IPS-11a (cell line): Measurements from ENCODE around the gene NFE2L2.
A peak's percentile ranks its signal among the peaks of the same experiment; 100 is the strongest.
"Not testable (repeated sequence)": the region's sequence is repeated elsewhere in the genome, so short reads cannot be mapped to it uniquely, and the experiment has no call there.

Experiments
- H3K4me3 ChIP-seq: one replicate; pipeline ENCODE4 v1.5.1; 2013; ENCODE audit warnings: low read depth, low read length, control low read depth

Gene NFE2L2

GRCh38 chr2:177239932-177240630, 24.4 kb downstream of the NFE2L2 start:
- no peak overlapping the region for H3K4me3 ChIP-seq

- no peak overlapping the region for H3K4me3 ChIP-seq
These were observed 25.5 kb downstream of the NFE2L2 start for GRCh38 chr2:177239053-177239452.

DNA sequence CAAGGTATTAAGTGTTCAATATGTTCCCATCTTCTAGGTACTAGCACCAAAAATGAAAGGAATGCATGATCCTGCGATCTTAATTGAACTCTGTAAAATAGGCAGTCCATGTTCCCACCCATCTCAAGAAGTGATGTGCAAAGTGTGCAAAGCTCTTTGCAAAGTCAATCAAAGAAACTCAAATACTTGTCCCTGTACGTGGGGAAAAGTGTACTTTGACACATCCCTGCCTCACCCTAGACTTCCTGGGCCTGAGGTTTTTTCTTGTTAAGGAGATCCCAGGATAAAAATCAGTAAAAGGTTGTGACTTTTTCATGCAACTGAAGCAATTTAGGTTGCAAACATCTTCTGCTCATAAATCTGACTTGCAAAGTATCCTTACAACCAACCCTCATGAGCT, 26.6 kb downstream of the NFE2L2 start:
- H3K4me3 ChIP-seq = no peak overlapping the region

GRCh38 chr2:177235855-177236437, 28.6 kb downstream of the NFE2L2 start:
- H3K4me3 ChIP-seq = no peak overlapping the region

- no peak overlapping the region for H3K4me3 ChIP-seq
These were observed 30.3 kb downstream of the NFE2L2 start for GRCh38 chr2:177234267-177234666.

DNA sequence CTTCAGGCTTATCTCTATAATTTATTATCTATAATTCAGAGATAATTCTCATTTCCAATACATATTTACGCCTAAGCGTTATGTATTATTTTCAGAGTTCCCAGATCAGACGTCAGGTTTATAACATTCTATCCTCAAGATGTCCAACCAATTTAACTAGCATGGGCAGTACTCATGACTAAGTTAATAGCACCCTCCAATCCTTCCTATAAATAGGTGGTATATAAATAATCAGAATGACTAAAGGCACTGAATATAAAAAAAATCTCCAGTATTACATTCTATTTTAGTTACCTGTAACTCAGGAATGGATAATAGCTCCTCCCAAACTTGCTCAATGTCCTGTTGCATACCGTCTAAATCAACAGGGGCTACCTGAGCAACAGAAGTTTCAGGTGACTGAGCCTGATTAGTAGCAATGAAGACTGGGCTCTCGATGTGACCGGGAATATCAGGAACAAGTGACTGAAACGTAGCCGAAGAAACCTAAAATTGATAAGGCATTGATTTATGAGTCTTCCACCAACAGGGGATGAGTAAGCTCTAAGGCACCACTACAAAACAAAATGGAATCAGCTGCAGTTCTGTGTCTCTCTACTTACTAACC, 32.3 kb downstream of the NFE2L2 start:
- H3K4me3 ChIP-seq = no peak overlapping the region

DNA sequence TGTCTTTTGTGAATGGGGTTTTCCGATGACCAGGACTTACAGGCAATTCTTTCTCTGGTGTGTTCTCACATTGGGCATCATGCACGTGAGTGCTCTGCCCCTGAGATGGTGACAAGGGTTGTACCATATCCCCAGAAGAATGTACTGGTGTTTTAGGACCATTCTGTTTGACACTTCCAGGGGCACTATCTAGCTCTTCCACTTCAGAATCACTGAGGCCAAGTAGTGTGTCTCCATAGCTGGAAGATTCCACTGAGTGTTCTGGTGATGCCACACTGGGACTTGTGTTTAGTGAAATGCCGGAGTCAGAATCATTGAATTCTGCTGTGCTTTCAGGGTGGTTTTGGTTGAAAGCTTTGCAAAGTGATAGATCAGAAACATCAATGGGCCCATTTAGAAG, 33.3 kb downstream of the NFE2L2 start:
- no peak overlapping the region for H3K4me3 ChIP-seq

DNA sequence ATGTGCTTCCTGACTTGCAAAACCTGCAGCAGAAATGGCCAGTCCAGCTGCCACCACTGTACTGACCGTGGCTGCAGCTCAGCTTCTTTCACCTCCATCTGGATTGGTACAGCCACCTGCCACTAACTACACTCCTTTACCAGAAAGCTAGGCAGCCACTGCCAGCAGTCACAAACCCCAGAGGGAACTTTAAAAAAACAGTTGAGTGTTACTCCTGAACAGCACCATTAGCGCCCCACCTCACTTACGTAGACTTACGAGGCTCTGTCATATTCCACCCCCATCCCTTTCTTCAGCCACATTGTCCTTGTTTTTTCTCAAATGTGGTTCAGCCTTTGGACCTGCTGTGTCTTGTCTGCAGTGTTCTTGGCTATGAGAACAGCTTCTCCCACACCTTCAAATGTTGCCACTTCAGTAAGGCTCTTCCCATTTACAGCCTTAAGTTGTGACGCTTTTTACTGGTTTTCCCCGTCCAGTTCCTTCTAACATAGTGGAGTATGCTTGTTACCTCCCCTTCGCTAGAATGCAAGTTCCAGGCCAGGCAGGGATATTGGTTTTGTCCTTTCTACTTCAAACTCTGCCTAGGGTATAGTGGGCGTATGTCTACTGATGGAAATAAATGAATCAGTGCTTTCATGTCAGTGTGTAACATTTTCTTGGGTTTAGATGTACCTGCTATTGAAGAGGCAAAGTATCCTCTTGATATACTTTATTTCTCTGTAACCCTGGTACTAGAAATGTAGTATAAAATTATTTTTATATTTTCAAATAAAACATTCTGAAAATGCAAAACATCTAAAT, 34.9 kb downstream of the NFE2L2 start:
- no peak overlapping the region for H3K4me3 ChIP-seq

DNA sequence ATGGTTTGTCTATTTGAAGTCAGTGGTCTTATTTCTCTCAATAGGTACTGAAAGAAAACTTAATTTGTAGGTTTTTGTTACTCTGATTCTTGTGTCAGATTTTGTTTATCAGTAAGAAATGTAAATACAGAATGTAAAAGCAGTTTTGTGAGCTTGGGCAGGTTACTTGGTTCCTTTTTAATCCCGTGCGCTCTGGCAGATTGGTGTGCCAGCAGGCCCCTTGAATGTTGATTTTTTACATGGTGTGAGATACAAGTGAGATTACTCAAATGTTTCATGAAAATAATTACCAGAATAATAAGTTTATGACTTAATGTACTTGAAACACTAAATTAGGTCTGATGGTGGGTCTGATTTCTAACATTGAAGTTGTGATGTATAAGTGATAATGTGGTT, 38.6 kb downstream of the NFE2L2 start:
- no peak overlapping the region for H3K4me3 ChIP-seq

DNA sequence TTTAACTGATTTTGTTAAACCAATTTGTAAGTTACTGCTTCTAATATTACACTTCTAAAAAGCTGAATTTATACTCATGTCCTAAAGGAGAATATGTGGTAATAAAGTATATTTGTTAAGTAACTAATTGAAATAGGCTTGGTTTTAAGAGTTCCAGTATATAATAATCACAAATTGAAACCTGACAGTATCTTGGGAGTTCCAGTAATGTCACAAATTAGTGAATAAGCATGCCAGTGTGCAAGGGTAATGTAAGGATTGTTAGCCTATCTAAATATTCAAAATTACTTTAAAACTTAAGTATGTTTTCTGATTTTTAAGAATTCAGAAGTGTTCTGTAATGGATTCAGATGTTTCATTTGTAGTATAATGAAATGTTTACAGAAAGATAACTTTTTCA, 41.1 kb downstream of the NFE2L2 start:
- not testable (repeated sequence) for H3K4me3 ChIP-seq

- H3K4me3 ChIP-seq = no peak overlapping the region
These were observed 42.6 kb downstream of the NFE2L2 start for GRCh38 chr2:177221970-177222369.

- H3K4me3 ChIP-seq = no peak overlapping the region
These were observed 43.0 kb downstream of the NFE2L2 start for GRCh38 chr2:177221534-177221933.

- not testable (repeated sequence) for H3K4me3 ChIP-seq
These were observed 44.7 kb downstream of the NFE2L2 start for GRCh38 chr2:177219787-177220186.

DNA sequence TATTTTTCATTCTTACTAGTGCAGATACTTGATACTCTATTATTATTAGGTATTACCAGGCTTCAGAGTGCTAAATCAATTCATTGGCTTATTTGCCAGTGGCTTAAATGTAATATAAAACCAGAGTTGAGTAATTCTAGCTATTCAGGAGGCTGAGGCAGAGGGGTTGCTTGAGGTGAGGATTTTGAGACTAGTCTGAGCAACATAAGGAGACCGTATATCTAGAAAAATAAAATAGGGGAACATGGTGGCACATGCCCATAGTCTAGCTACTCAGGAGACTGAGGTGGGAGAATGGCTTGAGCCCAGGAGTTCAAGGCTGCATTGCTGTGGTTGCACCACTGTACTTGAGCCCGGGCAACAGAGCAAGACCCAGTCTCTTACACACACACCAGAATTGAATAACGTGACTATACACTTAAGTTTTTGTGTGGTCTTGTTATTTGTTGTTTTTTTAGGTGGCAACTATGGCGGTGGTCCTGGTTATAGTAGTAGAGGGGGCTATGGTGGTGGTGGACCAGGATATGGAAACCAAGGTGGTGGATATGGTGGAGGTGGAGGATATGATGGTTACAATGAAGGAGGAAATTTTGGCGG, 47.2 kb downstream of the NFE2L2 start:
- H3K4me3 ChIP-seq = no peak overlapping the region

DNA sequence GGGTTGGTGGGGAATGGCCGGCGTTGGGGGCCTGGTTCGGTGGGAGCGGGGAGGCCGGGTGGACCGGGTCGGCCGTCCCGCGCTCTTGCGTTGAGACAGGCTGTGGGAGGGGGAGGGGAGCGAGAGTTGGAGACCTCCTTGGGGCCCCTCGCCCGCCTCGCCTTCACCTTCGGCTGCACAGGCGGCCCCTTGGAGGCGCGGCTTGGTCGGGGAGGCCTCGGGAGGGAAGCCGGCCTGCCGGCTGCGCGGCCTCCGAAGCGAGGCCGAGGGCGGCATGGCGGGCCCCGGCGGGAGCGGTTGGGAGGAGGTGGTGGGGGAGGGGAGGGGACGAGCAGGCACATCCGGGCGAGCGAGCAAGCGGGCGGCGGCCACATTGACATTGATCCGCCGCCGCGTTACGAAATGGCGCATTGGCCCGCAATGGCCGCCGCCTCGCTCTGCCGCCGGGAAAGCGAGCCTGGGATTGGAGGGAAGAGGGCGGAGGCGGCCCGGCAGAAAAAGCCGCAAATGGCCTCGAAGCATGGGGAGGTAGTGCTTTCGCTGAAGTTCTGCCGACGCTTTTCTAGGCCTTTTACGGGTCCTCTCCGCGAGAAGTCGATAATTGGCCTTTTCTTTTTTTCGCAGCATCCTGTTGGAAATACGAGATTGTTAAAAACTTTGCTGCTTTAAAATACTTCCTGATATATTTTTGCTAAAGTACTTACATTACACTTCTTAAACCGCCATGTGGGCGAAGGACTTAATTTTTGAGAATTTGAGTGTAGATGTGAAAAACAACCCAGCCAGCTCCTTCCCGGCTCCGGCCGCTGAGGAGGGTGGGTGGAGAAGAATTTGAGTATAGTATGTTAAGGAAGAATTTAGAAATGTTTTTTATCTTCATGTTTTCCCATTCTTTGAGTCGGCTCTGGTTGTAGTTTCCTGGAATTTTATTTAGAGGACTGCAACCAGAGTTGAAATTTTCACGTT, 51.4 kb downstream of the NFE2L2 start:
- peak overlapping the region; percentile 89 for H3K4me3 ChIP-seq

GRCh38 chr2:177212106-177212890, 52.2 kb downstream of the NFE2L2 start, which contains the start of gene HNRNPA3:
Gene HNRNPA3 (plus strand): TSS chr2:177212794. CDS start chr2:177212800, 6 bp downstream.
- H3K4me3 ChIP-seq = peak within 1 kb of the TSS; percentile 89

DNA sequence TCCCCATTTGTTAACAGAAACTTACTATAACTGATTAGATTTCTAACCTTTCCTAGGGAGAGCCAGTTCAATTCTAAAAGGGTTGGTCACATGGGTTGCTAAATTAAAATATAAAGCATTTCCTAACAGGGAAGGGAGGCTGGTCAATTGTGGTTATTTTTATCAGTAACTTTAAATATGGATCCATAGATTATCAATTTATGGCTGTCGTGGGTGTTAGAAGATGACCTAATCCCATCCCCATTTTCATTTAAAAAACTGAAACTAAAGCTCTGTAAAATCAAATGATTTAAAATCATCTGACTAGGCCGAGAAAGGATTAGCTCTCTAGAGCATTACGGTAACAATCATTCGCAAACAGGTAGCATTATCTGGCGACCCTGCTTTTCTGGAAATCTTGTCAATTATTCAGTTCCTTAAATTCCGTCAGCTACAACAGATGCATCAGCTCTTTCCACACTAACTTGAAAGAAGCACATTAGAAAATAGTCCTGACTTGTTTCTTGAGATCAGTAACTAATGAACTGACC, 52.9 kb downstream of the NFE2L2 start:
- peak overlapping the region; percentile 64 for H3K4me3 ChIP-seq

DNA sequence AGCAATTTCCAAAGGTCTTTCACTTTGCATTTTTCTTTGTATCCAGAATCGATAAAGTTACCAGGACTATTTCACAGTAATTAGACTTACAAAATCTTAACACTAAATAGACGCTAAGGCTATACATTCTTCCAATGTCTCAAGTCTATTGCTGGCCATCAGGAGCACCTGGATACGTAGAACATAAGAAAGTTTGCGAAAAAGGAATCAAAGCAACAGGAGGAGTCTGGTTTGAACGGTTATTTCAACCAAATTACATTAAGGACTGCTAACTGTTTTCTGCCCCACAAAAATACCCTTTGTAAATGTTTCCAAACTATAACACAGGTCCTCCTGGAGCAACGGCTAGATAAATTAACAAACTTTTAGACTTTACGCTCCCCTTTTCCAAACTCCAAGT, 53.4 kb downstream of the NFE2L2 start:
- no peak overlapping the region for H3K4me3 ChIP-seq

DNA sequence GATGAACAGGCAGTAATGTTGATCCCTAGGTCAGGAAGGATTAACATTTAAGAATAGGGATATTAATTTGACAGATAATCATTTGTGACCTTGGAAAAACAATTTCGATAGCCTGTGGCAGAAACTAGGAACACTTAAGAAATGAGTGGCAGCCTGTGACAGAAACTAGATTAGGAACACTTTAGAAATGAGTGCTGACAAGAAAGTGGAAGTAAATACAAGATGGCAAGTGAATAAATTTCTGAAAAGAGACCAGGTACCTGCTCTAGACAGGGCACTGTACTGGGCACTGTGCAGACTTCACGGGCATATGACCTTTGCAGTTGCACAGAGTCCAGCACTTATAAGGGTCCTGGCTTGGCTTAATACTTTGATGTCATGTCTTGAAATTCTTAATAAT, 57.4 kb downstream of the NFE2L2 start:
- no peak overlapping the region for H3K4me3 ChIP-seq
